ENCODE measurements around the gene SLC6A17. TPM values are rescaled to one million over a fixed set of nuclear protein-coding genes. Genes with fewer than 3 reads are reported as not detected.

SLC6A17 gene
- total RNA-seq, 2 experiments from 2014 or later: not detected

DNA sequence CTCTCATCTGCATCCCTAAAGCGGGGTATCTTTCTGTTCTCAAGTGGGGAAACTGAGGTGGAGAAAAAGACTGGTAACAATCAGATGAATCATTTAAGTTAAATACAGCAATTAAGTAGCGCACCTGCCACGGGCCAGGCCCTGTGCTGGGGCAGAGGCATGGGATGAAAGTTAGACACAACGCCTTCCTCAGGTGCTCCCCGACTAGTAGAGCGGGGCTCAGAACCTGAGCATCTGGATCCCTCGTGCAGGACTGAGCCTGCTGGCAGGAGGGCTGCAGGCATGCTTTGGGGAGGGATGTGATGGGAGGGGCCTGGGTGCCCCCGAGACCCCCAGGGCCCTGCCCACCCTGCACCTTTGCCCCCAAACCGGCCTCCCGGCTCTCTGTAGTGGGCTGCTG, 44.9 kb downstream of the SLC6A17 start:
- POLR2A ChIA-PET: no interaction called here
- intact Hi-C loops (cut with DNase I, micrococcal nuclease): no loop called here
- Histone ChIP-seq H3K4me1 (ENCODE audit: insufficient read depth, low read length) (no peaks in the 10 kb centered on the region), H3K27me3 (ENCODE audit: control insufficient read depth in 1 of 2, insufficient read depth in 2 of 2, low read length in 2 of 2) (no peaks in the 10 kb centered on the region), H3K27ac (ENCODE audit: low read depth in 1 of 2, low read length in 2 of 2) (no peak overlapping the region), H3K9me3 (ENCODE audit: control insufficient read depth in 1 of 2, insufficient read depth in 1 of 2, low read length in 2 of 2) (no peaks in the 10 kb centered on the region), H3K36me3 (ENCODE audit: insufficient read depth, low read length) (no peaks in the 10 kb centered on the region), H3K4me3 (ENCODE audit: low read length) (no peak overlapping the region)
- H3K27me3 Mint-ChIP-seq: peaks cover 6% of the 10 kb centered on the region
- ATAC-seq (ENCODE audit: poor library complexity): no peak
- DNase-seq: no peak
- H3K27ac Mint-ChIP-seq: no peak overlapping the region
- H3K9me3 Mint-ChIP-seq: no peaks in the 10 kb centered on the region
- H3K4me1 Mint-ChIP-seq (ENCODE audit: low read depth): no peaks in the 10 kb centered on the region
- no peaks in the 10 kb centered on the region for H3K36me3 Mint-ChIP-seq (ENCODE audit: low read depth)
- no peak overlapping the region for H3K4me3 Mint-ChIP-seq
- CTCF ChIA-PET: no interaction called here
- TF ChIP-seq CTCF (IDR thresholded peaks at IDR 0.05): no peak

DNA sequence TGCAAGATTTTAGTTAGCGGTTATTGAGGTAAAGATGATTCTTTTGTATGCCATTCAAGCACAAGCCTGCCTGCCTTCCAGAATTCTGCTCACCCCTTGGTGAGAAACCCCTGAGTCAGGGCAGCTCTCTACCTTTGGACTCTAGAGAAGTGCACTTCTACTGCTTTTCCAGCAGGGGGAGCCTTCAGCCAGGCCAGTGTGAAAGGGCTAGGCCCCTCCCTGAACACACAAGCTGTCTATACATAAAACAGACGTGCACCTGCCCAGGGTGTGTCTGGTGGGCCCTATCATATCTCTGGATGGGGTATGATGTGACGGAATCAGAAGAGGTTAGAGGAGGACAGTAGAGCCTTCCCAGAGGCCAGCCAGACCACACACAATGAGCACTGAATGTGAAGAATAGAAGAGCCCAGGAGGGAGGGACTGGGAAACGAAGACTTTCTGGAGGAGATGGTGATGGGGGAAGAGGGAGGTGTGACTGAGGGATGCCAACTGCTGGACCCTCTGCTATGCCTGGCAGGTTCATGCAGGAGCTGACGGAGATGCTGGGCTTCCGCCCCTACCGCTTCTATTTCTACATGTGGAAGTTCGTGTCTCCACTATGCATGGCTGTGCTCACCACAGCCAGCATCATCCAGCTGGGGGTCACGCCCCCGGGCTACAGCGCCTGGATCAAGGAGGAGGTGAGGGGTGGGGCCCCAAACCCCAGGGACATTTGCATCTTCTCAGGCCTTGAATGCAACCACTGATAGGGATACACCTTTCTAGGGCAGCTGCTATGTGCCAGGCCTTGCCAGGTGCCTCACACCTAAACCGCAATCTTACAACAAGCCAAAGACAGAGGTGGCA, 46.8 kb downstream of the SLC6A17 start:
- DNase-seq (peak; percentile 24 to 75 (median 38)), ATAC-seq (ENCODE audit: poor library complexity) (peak; percentile 99)
- Mint-ChIP-seq H3K4me3 (no peak overlapping the region), H3K27ac (no peak overlapping the region), H3K27me3 (no peaks in the 10 kb centered on the region), H3K36me3 (ENCODE audit: low read depth) (no peaks in the 10 kb centered on the region), H3K9me3 (no peaks in the 10 kb centered on the region), H3K4me1 (ENCODE audit: low read depth) (no peaks in the 10 kb centered on the region)
- H3K4me1 ChIP-seq (ENCODE audit: insufficient read depth, low read length): no peaks in the 10 kb centered on the region
- no peaks in the 10 kb centered on the region for H3K9me3 ChIP-seq (ENCODE audit: control insufficient read depth in 1 of 2, insufficient read depth in 1 of 2, low read length in 2 of 2)
- no peak overlapping the region for H3K4me3 ChIP-seq (ENCODE audit: low read length)
- intact Hi-C loops (cut with DNase I, micrococcal nuclease): loop anchor here (1.0 kb wide), 1 partner anchor 263 kb away; no protein-coding TSS in a partner anchor
- H3K27ac ChIP-seq (ENCODE audit: low read depth in 1 of 2, low read length in 2 of 2): no peak overlapping the region
- TF ChIP-seq CTCF (IDR thresholded peaks at IDR 0.05): peak; percentile 96
- ChIA-PET POLR2A (interaction anchor here (0.8 to 1.0 kb wide), 2 partner anchors 11 to 115 kb away, joined by 3 to 5 read pairs; no protein-coding TSS in a partner anchor), CTCF (interaction anchor here (0.7 to 1.7 kb wide), 21 partner anchors 9 to 299 kb away, joined by 3 to 32 read pairs (median 4); partner anchors contain the start of gene KCNC4)
- no peaks in the 10 kb centered on the region for H3K36me3 ChIP-seq (ENCODE audit: insufficient read depth, low read length)
- H3K27me3 ChIP-seq (ENCODE audit: control insufficient read depth in 1 of 2, insufficient read depth in 2 of 2, low read length in 2 of 2): no peaks in the 10 kb centered on the region

DNA sequence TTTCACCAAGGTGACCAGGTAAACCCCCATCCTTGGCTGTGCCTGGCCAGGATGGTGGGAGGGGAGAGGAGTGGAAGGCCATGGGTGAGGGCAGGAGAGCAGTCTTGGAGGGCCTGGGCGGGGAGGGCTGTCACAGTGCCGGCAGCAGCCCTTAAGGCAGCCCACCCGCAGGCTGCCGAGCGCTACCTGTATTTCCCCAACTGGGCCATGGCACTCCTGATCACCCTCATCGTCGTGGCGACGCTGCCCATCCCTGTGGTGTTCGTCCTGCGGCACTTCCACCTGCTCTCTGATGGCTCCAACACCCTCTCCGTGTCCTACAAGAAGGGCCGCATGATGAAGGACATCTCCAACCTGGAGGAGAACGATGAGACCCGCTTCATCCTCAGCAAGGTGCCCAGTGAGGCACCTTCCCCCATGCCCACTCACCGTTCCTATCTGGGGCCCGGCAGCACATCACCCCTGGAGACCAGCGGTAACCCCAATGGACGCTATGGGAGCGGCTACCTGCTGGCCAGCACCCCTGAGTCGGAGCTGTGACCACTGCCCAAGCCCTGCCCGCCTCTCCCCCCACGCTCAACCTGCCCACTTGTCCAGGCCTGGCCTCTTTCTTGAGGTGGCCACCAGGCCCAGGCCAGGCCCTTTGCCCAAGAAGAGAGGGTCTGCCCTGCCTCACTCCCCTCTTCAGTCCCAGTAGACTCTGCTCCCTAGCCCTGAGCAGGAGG, 47.8 kb downstream of the SLC6A17 start:
- Mint-ChIP-seq H3K27me3 (no peaks in the 10 kb centered on the region), H3K4me1 (ENCODE audit: low read depth) (peaks cover 4% of the 10 kb centered on the region), H3K4me3 (no peak overlapping the region), H3K36me3 (ENCODE audit: low read depth) (no peaks in the 10 kb centered on the region), H3K9me3 (no peaks in the 10 kb centered on the region), H3K27ac (no peak overlapping the region)
- H3K27ac ChIP-seq (ENCODE audit: low read depth in 1 of 2, low read length in 2 of 2): no peak overlapping the region
- no peak overlapping the region for H3K4me3 ChIP-seq (ENCODE audit: low read length)
- no peaks in the 10 kb centered on the region for H3K9me3 ChIP-seq (ENCODE audit: control insufficient read depth in 1 of 2, insufficient read depth in 1 of 2, low read length in 2 of 2)
- DNase-seq (no peak), ATAC-seq (ENCODE audit: poor library complexity) (no peak)
- intact Hi-C loops (cut with DNase I, micrococcal nuclease): loop anchor here (1.0 kb wide), 1 partner anchor 262 kb away; no protein-coding TSS in a partner anchor
- H3K4me1 ChIP-seq (ENCODE audit: insufficient read depth, low read length): peaks cover 5% of the 10 kb centered on the region
- no peaks in the 10 kb centered on the region for H3K36me3 ChIP-seq (ENCODE audit: insufficient read depth, low read length)
- POLR2A ChIA-PET: no interaction called here
- CTCF ChIA-PET: interaction anchor here (0.8 to 1.7 kb wide), 5 partner anchors 32 to 272 kb away, joined by 3 to 26 read pairs (median 5); no protein-coding TSS in a partner anchor
- TF ChIP-seq CTCF (IDR thresholded peaks at IDR 0.05): no peak
- no peaks in the 10 kb centered on the region for H3K27me3 ChIP-seq (ENCODE audit: control insufficient read depth in 1 of 2, insufficient read depth in 2 of 2, low read length in 2 of 2)
